ENCODE results near the gene MIGA2. TPM values are rescaled to one million over a fixed set of nuclear protein-coding genes. Genes with fewer than 3 reads are reported as not detected.

MIGA2 gene
- total and polyA plus RNA-seq, 9 of the 15 experiments (the other 6 are each of a cell fraction or from before 2014, with no cell fraction given) = 0.15 to 54.1 (median 18.0) TPM

- TF ChIP-seq, protein P1, sequence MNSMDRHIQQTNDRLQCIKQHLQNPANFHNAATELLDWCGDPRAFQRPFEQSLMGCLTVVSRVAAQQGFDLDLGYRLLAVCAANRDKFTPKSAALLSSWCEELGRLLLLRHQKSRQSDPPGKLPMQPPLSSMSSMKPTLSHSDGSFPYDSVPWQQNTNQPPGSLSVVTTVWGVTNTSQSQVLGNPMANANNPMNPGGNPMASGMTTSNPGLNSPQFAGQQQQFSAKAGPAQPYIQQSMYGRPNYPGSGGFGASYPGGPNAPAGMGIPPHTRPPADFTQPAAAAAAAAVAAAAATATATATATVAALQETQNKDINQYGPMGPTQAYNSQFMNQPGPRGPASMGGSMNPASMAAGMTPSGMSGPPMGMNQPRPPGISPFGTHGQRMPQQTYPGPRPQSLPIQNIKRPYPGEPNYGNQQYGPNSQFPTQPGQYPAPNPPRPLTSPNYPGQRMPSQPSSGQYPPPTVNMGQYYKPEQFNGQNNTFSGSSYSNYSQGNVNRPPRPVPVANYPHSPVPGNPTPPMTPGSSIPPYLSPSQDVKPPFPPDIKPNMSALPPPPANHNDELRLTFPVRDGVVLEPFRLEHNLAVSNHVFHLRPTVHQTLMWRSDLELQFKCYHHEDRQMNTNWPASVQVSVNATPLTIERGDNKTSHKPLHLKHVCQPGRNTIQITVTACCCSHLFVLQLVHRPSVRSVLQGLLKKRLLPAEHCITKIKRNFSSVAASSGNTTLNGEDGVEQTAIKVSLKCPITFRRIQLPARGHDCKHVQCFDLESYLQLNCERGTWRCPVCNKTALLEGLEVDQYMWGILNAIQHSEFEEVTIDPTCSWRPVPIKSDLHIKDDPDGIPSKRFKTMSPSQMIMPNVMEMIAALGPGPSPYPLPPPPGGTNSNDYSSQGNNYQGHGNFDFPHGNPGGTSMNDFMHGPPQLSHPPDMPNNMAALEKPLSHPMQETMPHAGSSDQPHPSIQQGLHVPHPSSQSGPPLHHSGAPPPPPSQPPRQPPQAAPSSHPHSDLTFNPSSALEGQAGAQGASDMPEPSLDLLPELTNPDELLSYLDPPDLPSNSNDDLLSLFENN (IDR thresholded peaks at IDR 0.05; ENCODE audit: low read depth in 2 of 2, low read length in 2 of 2) = peak in 1 of 2 experiments; percentile 7; a peak in 1 of 4 replicates
- TF ChIP-seq NFIX (CRISPR knock-in tag; IDR thresholded peaks at IDR 0.05; ENCODE audit: low read depth) (peak; percentile 64; the same call in 1 of the 2 replicates), POLR2A (conservative IDR thresholded peaks at IDR 0.05) (peak; percentile 52), POLR2AphosphoS2 (IDR thresholded peaks at IDR 0.05; ENCODE audit: low read length) (peak; percentile 65; the same call in 1 of the 2 replicates), NFIC (IDR thresholded peaks at IDR 0.05) (peak; percentile 96), GATA2 (CRISPR knock-in tag; IDR thresholded peaks at IDR 0.05) (no peak), SUPT5H (IDR thresholded peaks at IDR 0.05) (0 out of 2 replicates have a peak, but pooled peaks have one; percentile 3), NR3C1 (CRISPR knock-in tag; IDR thresholded peaks at IDR 0.05) (no peak)
- DNase-seq (ENCODE audit: extremely low read depth in 1 of 4, low spot score in 3 of 4) (peak in 1 of 4 experiments; percentile 40), ATAC-seq (peak; percentile 21), FAIRE-seq (peak; percentile 23)
- in situ Hi-C loops (cut with MboI) = no loop called here
- Histone ChIP-seq H3K4me3 (no peak overlapping the region), H2AFZ (ENCODE audit: low read depth, low read length) (no peak overlapping the region), H3K9me1 (ENCODE audit: control insufficient read depth, insufficient read depth, low read length) (no peaks in the 10 kb centered on the region), H3K4me1 (replicated peaks in 1 of 2; ENCODE audit: control insufficient read depth in 2 of 2, insufficient read depth in 2 of 2, low read length in 2 of 2) (peaks cover 0 to 43% of the 10 kb centered on the region in 2 experiments; a peak in 3 of 5 replicates), H3K9ac (ENCODE audit: insufficient read depth in 1 of 2, low read depth in 2 of 2, low read length in 2 of 2) (peak overlapping the region in 1 of 2 experiments; percentile 55; a peak in 1 of 4 replicates), H4K20me1 (replicated peaks; ENCODE audit: control insufficient read depth, insufficient read depth, low read length) (peaks cover 17% of the 10 kb centered on the region), H3K4me2 (ENCODE audit: insufficient read depth, low read length) (no peak overlapping the region), H3K36me3 (ENCODE audit: control insufficient read depth, insufficient read depth, low read length) (peaks cover 92% of the 10 kb centered on the region), H3K79me2 (ENCODE audit: control insufficient read depth, insufficient read depth, low read length) (no peaks in the 10 kb centered on the region), H3K27ac (ENCODE audit: extremely low read depth, low read depth, low read length) (0 out of 3 replicates have a peak overlapping the region, but pooled peaks have one; percentile 28), H3K9me3 (replicated peaks; ENCODE audit: control insufficient read depth, insufficient read depth, low read depth, low read length) (no peaks in the 10 kb centered on the region), H3K27me3 (ENCODE audit: control insufficient read depth in 2 of 2, insufficient read depth in 2 of 2, low read length in 2 of 2) (no peaks in the 10 kb centered on the region)
- CTCF ChIA-PET (ENCODE audit: low intra/inter-chr PET ratio) = interaction anchor here (0.6 kb wide), 1 partner anchor 90 kb away, joined by 3 read pairs; no protein-coding TSS in a partner anchor
- intact Hi-C loops (cut with micrococcal nuclease) = loop anchor here (5.0 kb wide), 1 partner anchor 275 kb away; no protein-coding TSS in a partner anchor
- POLR2A ChIA-PET = interaction anchor here (1.0 to 3.4 kb wide), 2 partner anchors 15 to 619 kb away, joined by 4 to 15 read pairs; partner anchors contain the start of gene NTMT1
- BruUV-seq (replicated peaks) = no TSS peak
- 87% methylated on average over 10 of the region's 14 CpGs for WGBS (ENCODE audit: insufficient coverage, low coverage, missing lambda C conversion rate)
These were observed 29.2 kb upstream of the MIGA2 start for GRCh38 chr9:129007035-129007765.
